OCI-LY1 (cell line): ENCODE data around the gene POU5F1.

Experiments
- H2AFZ ChIP-seq: fragments of 200-600 bp; sonication (generic), shearing (Covaris generic); 2 replicates; pipeline ENCODE4 v1.6.0; 2014; ENCODE audit warnings: antibody characterized with exemption, mild to moderate bottlenecking, low read length
- H3F3A ChIP-seq: fragments of 200-600 bp; sonication (generic), shearing (Covaris generic); 2 replicates; pipeline ENCODE4 v1.6.0; 2014; ENCODE audit warnings: mild to moderate bottlenecking, antibody characterized with exemption, low read length, moderate library complexity; ENCODE audit not compliant: insufficient read depth
- H3K27ac ChIP-seq: fragments of 200-600 bp; sonication (generic); 2 replicates; pipeline ENCODE4 v1.5.1; 2014; ENCODE audit warnings: low read length, mixed run types, mild to moderate bottlenecking, low read depth; ENCODE audit not compliant: poor library complexity, severe bottlenecking
- H3K27me3 ChIP-seq: fragments of 200-600 bp; sonication (generic); 2 replicates; pipeline ENCODE4 v1.6.0; 2014; ENCODE audit warnings: antibody characterized with exemption, mild to moderate bottlenecking, low read length, moderate library complexity; ENCODE audit not compliant: insufficient read depth
- H3K36me3 ChIP-seq: fragments of 200-600 bp; sonication (generic); 2 replicates; pipeline ENCODE4 v1.6.1; 2014; ENCODE audit warnings: mild to moderate bottlenecking, antibody characterized with exemption, low read length, moderate library complexity, mixed read lengths; ENCODE audit not compliant: insufficient read depth
- H3K4me1 ChIP-seq: fragments of 200-600 bp; sonication (generic); 2 replicates; pipeline ENCODE4 v1.5.1; 2014; ENCODE audit warnings: mild to moderate bottlenecking, low read length, moderate library complexity; ENCODE audit not compliant: insufficient read depth, severe bottlenecking
- H3K4me2 ChIP-seq: fragments of 200-600 bp; sonication (generic), shearing (Covaris generic); 2 replicates; pipeline ENCODE4 v1.6.1; 2014; ENCODE audit warnings: low read length
- H3K4me3 ChIP-seq: fragments of 200-600 bp; sonication (generic); 2 replicates; pipeline ENCODE4 v1.5.1; 2014; ENCODE audit warnings: low read length, low read depth, mild to moderate bottlenecking, mixed read lengths; ENCODE audit not compliant: poor library complexity, severe bottlenecking
- H3K79me2 ChIP-seq: fragments of 200-600 bp; shearing (Covaris generic); 2 replicates; pipeline ENCODE4 v1.6.1; 2016; ENCODE audit warnings: mixed run types, low read length, mixed read lengths; ENCODE audit not compliant: insufficient read depth
- H3K9ac ChIP-seq: fragments of 200-600 bp; sonication (generic), shearing (Covaris generic); 2 replicates; pipeline ENCODE4 v1.6.1; 2014; ENCODE audit warnings: mild to moderate bottlenecking, low read length, mixed read lengths
- H3K9me2 ChIP-seq: fragments of 200-600 bp; sonication (generic), shearing (Covaris generic); 2 replicates; pipeline ENCODE4 v1.6.1; 2014; ENCODE audit warnings: low read depth, mild to moderate bottlenecking, low read length, mixed read lengths
- H3K9me3 ChIP-seq: fragments of 200-600 bp; shearing (Covaris generic); 2 replicates; pipeline ENCODE4 v1.6.1; 2014; ENCODE audit warnings: low read length, mixed read lengths
- H4K20me1 ChIP-seq: fragments of 200-600 bp; sonication (generic), shearing (Covaris generic); 2 replicates; pipeline ENCODE4 v1.6.0; 2016; ENCODE audit warnings: mild to moderate bottlenecking, low read length; ENCODE audit not compliant: insufficient read depth
- CTCF ChIP-seq: fragments of 200-600 bp; sonication (generic), shearing (Covaris generic); IDR thresholded peaks from 2 replicates; pipeline ENCODE4 v1.5.1; 2017; ENCODE audit warnings: mild to moderate bottlenecking, antibody characterized with exemption, low read length, moderate library complexity, mixed read lengths
- EZH2 ChIP-seq: fragments of 200-600 bp; sonication (generic), shearing (Covaris generic); IDR thresholded peaks from 2 replicates; pipeline ENCODE4 v1.8.0; 2017; ENCODE audit warnings: borderline replicate concordance, mixed run types, mild to moderate bottlenecking, antibody characterized with exemption, low read length, moderate library complexity, mixed read lengths

Gene POU5F1

DNA sequence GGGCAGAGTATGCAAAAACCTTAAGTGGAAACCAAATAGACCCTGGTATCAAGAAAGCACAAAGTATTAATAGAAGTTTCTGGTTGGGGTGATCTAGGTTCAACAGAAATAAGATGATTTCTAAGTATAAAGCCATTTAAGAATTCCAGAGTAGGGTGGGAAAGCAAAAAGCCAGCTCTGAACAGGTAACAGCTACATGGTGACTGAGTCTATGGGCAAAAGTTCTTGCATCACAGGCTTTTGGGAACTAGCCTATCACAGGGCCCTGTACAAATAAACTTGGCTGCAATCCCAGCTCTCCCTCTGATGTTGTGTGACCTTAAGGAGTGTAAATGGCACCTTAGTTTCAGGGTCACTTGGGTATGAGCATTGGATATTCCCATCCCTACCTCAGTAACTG is 6.6 kb downstream of the POU5F1 start:
- H3K27me3 ChIP-seq: no peaks in the 10 kb centered on the region
- no peaks in the 10 kb centered on the region for H3K9me3 ChIP-seq
- H3K9me2 ChIP-seq: no peaks in the 10 kb centered on the region
- no peaks in the 10 kb centered on the region for H4K20me1 ChIP-seq
- H3K79me2 ChIP-seq: peaks cover 6% of the 10 kb centered on the region; the same call in 1 of the 2 replicates
- peaks cover 36% of the 10 kb centered on the region for H3K36me3 ChIP-seq
- H2AFZ ChIP-seq: no peak overlapping the region
- H3K27ac ChIP-seq: peak overlapping the region; percentile 31
- no peak overlapping the region for H3K9ac ChIP-seq
- no peak overlapping the region for H3K4me3 ChIP-seq
- H3K4me1 ChIP-seq: peaks cover 66% of the 10 kb centered on the region
- H3K4me2 ChIP-seq: no peak overlapping the region; the same call in 1 of the 2 replicates
- TF ChIP-seq EZH2 (no peak), CTCF (no peak)
- H3F3A ChIP-seq: no peaks in the 10 kb centered on the region

- no peak overlapping the region for H3K4me3 ChIP-seq
- H3K36me3 ChIP-seq: peaks cover 36% of the 10 kb centered on the region
These were observed 7.9 kb downstream of the POU5F1 start for GRCh38 chr6:31162463-31163165.

DNA sequence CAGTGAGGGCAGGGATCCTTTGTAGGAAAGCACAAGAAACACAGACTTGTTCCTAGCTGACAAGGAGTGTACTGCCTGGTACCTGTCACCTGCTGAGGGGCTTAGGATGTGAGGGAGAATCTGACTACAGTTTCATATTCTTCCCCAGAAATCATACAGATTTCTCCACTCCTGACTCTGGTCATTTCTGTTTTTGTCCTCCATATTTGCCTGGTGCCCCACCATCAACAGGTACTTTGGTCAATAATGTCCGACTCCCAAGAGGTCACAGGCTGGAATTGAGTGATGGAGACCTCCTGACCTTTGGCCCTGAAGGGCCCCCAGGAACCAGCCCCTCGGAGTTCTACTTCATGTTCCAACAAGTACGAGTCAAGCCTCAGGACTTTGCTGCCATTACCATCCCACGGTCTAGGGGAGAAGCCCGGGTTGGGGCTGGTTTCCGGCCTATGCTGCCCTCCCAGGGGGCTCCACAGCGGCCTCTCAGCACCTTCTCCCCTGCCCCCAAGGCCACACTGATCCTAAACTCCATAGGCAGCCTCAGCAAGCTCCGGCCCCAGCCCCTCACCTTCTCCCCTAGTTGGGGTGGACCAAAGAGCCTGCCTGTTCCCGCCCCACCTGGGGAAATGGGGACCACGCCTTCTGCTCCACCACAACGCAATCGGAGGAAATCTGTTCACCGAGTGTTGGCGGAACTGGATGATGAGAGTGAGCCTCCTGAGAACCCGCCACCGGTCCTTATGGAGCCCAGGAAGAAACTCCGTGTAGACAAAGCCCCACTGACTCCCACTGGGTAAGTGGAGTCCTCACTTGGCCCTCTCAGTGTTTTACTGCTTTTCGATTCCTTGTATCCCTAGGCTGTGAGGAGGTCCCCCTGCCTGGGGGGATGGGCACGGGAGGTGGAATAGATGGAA is 9.0 kb downstream of the POU5F1 start:
- Histone ChIP-seq H3K36me3 (peaks cover 41% of the 10 kb centered on the region), H3K27me3 (no peaks in the 10 kb centered on the region), H2AFZ (no peak overlapping the region), H3K9me2 (no peaks in the 10 kb centered on the region), H3F3A (no peaks in the 10 kb centered on the region), H3K9ac (no peak overlapping the region), H3K79me2 (peaks cover 6% of the 10 kb centered on the region; the same call in 1 of the 2 replicates), H3K9me3 (no peaks in the 10 kb centered on the region), H3K27ac (no peak overlapping the region), H3K4me3 (no peak overlapping the region), H4K20me1 (no peaks in the 10 kb centered on the region), H3K4me1 (peaks cover 76% of the 10 kb centered on the region), H3K4me2 (no peak overlapping the region; the same call in 1 of the 2 replicates)
- TF ChIP-seq CTCF (no peak), EZH2 (no peak)

More at GRCh38 chr6:31162463-31163165, 7.9 kb downstream of the POU5F1 start:
- H3K79me2 ChIP-seq: peaks cover 6% of the 10 kb centered on the region; the same call in 1 of the 2 replicates
- H3K4me1 ChIP-seq: peaks cover 66% of the 10 kb centered on the region
- no peaks in the 10 kb centered on the region for H3K9me2 ChIP-seq
- H3K4me2 ChIP-seq: no peak overlapping the region; the same call in 1 of the 2 replicates
- no peak overlapping the region for H3K9ac ChIP-seq
- no peaks in the 10 kb centered on the region for H4K20me1 ChIP-seq
- H3F3A ChIP-seq: no peaks in the 10 kb centered on the region
- H3K27me3 ChIP-seq: no peaks in the 10 kb centered on the region
- H3K27ac ChIP-seq: no peak overlapping the region
- no peak overlapping the region for H2AFZ ChIP-seq
- H3K9me3 ChIP-seq: no peaks in the 10 kb centered on the region
- TF ChIP-seq EZH2: no peak
- peak; percentile 22; the same call in 1 of the 2 replicates for TF ChIP-seq CTCF
